ENCODE measurements around the gene LITAF.
"Not testable (repeated sequence)": the region's sequence is repeated elsewhere in the genome, so short reads cannot be mapped to it uniquely, and the experiment has no call there.

LITAF gene

GRCh38 chr16:11517961-11518360, 68.8 kb downstream of the LITAF start:
- no peak for DNase-seq (ENCODE audit: low read depth in 2 of 2)

- DNase-seq (ENCODE audit: low read depth in 2 of 2), result no peak
These were observed 70.9 kb downstream of the LITAF start for GRCh38 chr16:11515540-11516430.

GRCh38 chr16:11514283-11514682, 72.4 kb downstream of the LITAF start:
- no peak for DNase-seq (ENCODE audit: low read depth in 2 of 2)

- DNase-seq (ENCODE audit: low read depth in 2 of 2), result not testable (repeated sequence)
These were observed 73.4 kb downstream of the LITAF start for GRCh38 chr16:11513366-11513765.

- no peak for DNase-seq (ENCODE audit: low read depth in 2 of 2)
These were observed 74.9 kb downstream of the LITAF start for GRCh38 chr16:11511801-11512200.

- no peak for DNase-seq (ENCODE audit: low read depth in 2 of 2)
These were observed 75.4 kb downstream of the LITAF start for GRCh38 chr16:11511328-11511727.

- DNase-seq (ENCODE audit: low read depth in 2 of 2), result no peak
These were observed 76.3 kb downstream of the LITAF start for GRCh38 chr16:11510178-11510973.

- DNase-seq (ENCODE audit: low read depth in 2 of 2), result no peak
These were observed 78.7 kb downstream of the LITAF start for GRCh38 chr16:11507991-11508390.

- no peak for DNase-seq (ENCODE audit: low read depth in 2 of 2)
These were observed 79.4 kb downstream of the LITAF start for GRCh38 chr16:11507350-11507749.

- no peak for DNase-seq (ENCODE audit: low read depth in 2 of 2)
These were observed 79.9 kb downstream of the LITAF start for GRCh38 chr16:11506741-11507305.

- DNase-seq (ENCODE audit: low read depth in 2 of 2), result not testable (repeated sequence)
These were observed 82.5 kb downstream of the LITAF start for GRCh38 chr16:11504261-11504660.

GRCh38 chr16:11503566-11503965, 83.2 kb downstream of the LITAF start:
- no peak for DNase-seq (ENCODE audit: low read depth in 2 of 2)

GRCh38 chr16:11502239-11502638, 84.5 kb downstream of the LITAF start:
- no peak for DNase-seq (ENCODE audit: low read depth in 2 of 2)

GRCh38 chr16:11501632-11502031, 85.1 kb downstream of the LITAF start:
- no peak for DNase-seq (ENCODE audit: low read depth in 2 of 2)

GRCh38 chr16:11500700-11501346, 85.9 kb downstream of the LITAF start:
- DNase-seq (ENCODE audit: low read depth in 2 of 2), result no peak

GRCh38 chr16:11499295-11500089, 87.2 kb downstream of the LITAF start:
- no peak for DNase-seq (ENCODE audit: low read depth in 2 of 2)

GRCh38 chr16:11498683-11499082, 88.0 kb downstream of the LITAF start:
- no peak for DNase-seq (ENCODE audit: low read depth in 2 of 2)

GRCh38 chr16:11497851-11498289, 88.8 kb downstream of the LITAF start:
- DNase-seq (ENCODE audit: low read depth in 2 of 2), result no peak

All from stimulated activated CD8-positive, alpha-beta memory T cell treated with anti-CD3 and anti-CD28 coated beads, Interleukin-2, amount 100 ng/mL, for 1 hour (primary cell).